Left colon (tissue), 2 donors: ENCODE results near the gene TSKU. TPM values are rescaled to one million over a fixed set of nuclear protein-coding genes. Genes with fewer than 3 reads are reported as not detected.
A peak's percentile ranks its signal among the peaks of the same experiment; 100 is the strongest.

Experiments used
- ATAC-seq: fragments of 200-7000 bp; cut with Tn5 transposase; one replicate; pipeline ENCODE4 v1.9.1; 2020; ENCODE audit warnings: mild to moderate bottlenecking, moderate library complexity
- DNase-seq, 2 donors: peaks; one replicate each; pipeline ENCODE4 v3.0.0-alpha.2; 2020
- intact Hi-C, 2 donors: fragments of 100-400 bp; cut with DNase I in 1 of 2; cut with micrococcal nuclease in 1 of 2; formaldehyde crosslinking; loops; one replicate each; pipeline versions ENCODE4 v1.11.2 to v1.14.0; 2022; cut with DNase I, micrococcal nuclease
- total RNA-seq, 2 donors: library from RNA; stranded (reverse); fragmentation: NEBNext Ultra II Directional; extraction: Animal tissue kit (Norgen Biotek cat#: 25700); gene quantifications; one replicate each; pipeline ENCODE4 v1.2.1, GENCODE V29; 2021
- donor health status: DM: no; HTN: no; CAD: no.
- donor health status: DM: yes; HTN: yes; CAD: no.

Gene TSKU
- total RNA-seq, 2 donors from 2014 or later, result 38.4 to 42.6 TPM

DNA sequence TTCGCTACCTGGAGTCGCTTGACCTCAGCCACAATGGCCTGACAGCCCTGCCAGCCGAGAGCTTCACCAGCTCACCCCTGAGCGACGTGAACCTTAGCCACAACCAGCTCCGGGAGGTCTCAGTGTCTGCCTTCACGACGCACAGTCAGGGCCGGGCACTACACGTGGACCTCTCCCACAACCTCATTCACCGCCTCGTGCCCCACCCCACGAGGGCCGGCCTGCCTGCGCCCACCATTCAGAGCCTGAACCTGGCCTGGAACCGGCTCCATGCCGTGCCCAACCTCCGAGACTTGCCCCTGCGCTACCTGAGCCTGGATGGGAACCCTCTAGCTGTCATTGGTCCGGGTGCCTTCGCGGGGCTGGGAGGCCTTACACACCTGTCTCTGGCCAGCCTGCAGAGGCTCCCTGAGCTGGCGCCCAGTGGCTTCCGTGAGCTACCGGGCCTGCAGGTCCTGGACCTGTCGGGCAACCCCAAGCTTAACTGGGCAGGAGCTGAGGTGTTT, 12.8 kb downstream of the TSKU start:
- ATAC-seq, result no peak
- DNase-seq, result no peak
- intact Hi-C loops, result loop anchor here in 1 of 2 donors (5.0 kb wide), 1 partner anchor 59 kb away; no protein-coding TSS in a partner anchor

DNA sequence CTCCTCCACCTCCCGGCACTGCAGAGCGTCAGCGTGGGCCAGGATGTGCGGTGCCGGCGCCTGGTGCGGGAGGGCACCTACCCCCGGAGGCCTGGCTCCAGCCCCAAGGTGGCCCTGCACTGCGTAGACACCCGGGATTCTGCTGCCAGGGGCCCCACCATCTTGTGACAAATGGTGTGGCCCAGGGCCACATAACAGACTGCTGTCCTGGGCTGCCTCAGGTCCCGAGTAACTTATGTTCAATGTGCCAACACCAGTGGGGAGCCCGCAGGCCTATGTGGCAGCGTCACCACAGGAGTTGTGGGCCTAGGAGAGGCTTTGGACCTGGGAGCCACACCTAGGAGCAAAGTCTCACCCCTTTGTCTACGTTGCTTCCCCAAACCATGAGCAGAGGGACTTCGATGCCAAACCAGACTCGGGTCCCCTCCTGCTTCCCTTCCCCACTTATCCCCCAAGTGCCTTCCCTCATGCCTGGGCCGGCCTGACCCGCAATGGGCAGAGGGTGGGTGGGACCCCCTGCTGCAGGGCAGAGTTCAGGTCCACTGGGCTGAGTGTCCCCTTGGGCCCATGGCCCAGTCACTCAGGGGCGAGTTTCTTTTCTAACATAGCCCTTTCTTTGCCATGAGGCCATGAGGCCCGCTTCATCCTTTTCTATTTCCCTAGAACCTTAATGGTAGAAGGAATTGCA, 13.5 kb downstream of the TSKU start:
- intact Hi-C loops, result loop anchor here in 1 of 2 donors (5.0 kb wide), 1 partner anchor 59 kb away; no protein-coding TSS in a partner anchor
- DNase-seq, result no peak
- ATAC-seq, result peak; percentile 53

DNA sequence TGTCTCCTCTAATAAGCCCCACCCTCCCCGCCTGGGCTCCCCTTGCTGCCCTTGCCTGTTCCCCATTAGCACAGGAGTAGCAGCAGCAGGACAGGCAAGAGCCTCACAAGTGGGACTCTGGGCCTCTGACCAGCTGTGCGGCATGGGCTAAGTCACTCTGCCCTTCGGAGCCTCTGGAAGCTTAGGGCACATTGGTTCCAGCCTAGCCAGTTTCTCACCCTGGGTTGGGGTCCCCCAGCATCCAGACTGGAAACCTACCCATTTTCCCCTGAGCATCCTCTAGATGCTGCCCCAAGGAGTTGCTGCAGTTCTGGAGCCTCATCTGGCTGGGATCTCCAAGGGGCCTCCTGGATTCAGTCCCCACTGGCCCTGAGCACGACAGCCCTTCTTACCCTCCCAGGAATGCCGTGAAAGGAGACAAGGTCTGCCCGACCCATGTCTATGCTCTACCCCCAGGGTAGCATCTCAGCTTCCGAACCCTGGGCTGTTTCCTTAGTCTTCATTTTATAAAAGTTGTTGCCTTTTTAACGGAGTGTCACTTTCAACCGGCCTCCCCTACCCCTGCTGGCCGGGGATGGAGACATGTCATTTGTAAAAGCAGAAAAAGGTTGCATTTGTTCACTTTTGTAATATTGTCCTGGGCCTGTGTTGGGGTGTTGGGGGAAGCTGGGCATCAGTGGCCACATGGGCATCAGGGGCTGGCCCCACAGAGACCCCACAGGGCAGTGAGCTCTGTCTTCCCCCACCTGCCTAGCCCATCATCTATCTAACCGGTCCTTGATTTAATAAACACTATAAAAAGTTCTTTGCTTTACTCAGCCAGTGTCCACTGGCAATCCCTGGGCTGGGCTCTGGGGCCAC, 14.4 kb downstream of the TSKU start:
- ATAC-seq, result no peak
- intact Hi-C loops, result loop anchor here (2.0 to 5.0 kb wide), 2 partner anchors 60 to 63 kb away; no protein-coding TSS in a partner anchor
- DNase-seq, result no peak

- no peak for DNase-seq
- intact Hi-C loops, result loop anchor here (2.0 to 5.0 kb wide), 2 partner anchors 61 to 63 kb away; no protein-coding TSS in a partner anchor
- no peak for ATAC-seq
Measured at GRCh38 chr11:76798202-76798581, 15.0 kb downstream of the TSKU start.

DNA sequence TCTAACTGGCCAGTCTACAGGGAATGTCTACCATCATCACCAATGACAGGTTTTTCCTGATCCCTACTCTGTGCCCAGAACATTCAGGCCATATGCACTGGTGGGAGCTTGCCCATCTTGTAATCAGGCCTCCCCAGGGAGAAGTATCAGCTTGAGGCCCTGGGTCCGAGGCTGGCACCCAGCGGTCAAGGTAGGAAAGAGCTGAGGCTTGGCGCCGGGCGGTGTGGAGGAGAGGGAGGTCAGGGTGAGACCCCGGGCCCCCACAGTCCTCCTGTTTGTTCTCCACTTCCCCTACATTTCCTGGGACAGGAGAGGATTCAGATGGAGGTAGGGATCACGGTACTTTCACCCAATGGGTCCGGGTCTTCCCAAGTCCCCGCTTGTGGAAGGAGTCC, 15.5 kb downstream of the TSKU start:
- ATAC-seq, result peak; percentile 7
- DNase-seq, result no peak
- intact Hi-C loops, result loop anchor here (2.0 to 5.0 kb wide), 2 partner anchors 61 to 64 kb away; no protein-coding TSS in a partner anchor

- peak; percentile 78 to 92 for DNase-seq
- intact Hi-C loops, result loop anchor here (2.0 to 5.0 kb wide), 2 partner anchors 62 to 64 kb away; no protein-coding TSS in a partner anchor
- peak; percentile 76 for ATAC-seq
Measured at GRCh38 chr11:76799066-76799804, 16.1 kb downstream of the TSKU start.

GRCh38 chr11:76800466-76801200, 17.5 kb downstream of the TSKU start:
- intact Hi-C loops, result no loop called here
- no peak for ATAC-seq

DNA sequence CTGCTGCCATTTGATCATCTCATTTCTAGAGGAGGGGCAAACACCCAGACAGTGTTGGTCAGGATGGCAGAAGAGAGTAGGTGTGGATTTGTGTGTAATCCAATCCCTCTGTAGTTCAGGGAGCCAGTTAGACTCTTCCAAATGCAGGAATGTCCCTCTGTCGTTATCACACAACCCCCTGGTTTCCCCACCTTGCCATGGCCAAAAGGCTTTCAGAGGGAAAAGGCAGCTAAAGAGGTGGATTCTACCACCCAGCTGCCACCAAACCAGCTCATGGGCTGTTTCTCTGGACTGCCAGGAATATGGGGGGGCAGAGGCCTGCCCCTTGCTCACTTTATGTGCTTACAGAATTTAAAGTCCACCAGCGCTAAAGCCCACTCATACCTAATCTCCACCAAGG, 18.1 kb downstream of the TSKU start:
- no peak for ATAC-seq
- intact Hi-C loops, result no loop called here
- no peak for DNase-seq

More at GRCh38 chr11:76800466-76801200, 17.5 kb downstream of the TSKU start:
- DNase-seq, result no peak

DNA sequence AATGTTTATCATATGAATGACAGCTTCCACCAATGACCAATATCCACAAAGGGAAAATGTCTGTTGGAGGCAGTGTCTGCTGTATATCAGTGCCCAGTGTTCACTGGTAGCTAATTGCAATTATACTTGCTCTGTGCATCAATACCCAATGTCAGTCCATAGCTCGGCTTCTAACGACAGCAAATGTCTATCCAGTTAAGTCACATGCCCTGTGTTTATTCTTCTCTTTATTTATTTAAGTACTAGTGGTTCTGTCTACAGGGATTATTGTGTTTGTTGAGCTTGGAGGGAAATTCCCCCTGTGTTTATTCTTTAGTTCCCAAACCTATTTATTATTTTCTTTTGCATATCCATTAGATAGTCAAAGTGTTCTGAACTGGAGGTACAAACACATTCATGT, 18.6 kb downstream of the TSKU start:
- intact Hi-C loops, result no loop called here
- DNase-seq, result no peak
- ATAC-seq, result no peak

DNA sequence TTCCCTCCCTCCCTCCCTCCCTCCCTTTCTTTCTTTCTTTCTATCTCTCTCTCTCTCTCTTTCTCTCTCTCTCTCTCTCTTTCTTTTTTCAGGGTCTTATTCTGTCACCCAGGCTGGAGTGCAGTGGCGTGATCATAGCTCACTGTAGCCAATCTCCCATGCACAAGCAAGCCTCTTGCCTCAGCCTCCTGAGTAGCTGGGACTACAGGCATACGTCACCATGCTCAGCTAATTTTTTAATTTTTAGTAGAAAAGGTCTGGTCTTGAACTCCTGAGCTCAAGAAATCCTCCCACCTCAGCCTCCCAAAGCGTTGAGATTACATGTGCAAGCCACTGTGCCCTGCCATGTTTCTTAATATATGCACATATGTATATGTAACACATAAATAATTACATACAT, 19.0 kb downstream of the TSKU start:
- ATAC-seq (no peak), DNase-seq (no peak)
- intact Hi-C loops, result no loop called here

GRCh38 chr11:76802621-76803020, 19.5 kb downstream of the TSKU start:
- intact Hi-C loops, result no loop called here
- ATAC-seq (no peak), DNase-seq (no peak)

DNA sequence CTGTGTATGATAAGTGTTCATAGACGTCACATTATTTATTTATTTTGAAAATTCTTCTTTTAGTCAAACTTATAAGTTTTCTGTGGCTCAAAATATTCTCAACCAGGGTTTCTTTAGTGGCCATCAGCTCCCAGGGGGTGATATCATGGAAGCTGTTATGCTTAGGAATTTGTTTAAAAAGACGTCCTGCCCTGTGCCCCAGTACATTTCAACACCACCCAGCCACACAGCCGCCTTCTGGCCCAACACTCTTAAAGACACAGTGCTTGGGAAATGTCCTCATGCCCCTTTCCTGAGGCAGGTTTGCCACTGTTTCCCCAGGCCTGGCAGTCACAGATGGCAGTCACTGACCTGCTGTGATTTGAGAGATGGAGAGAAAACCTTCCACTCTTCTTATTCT, 19.9 kb downstream of the TSKU start:
- intact Hi-C loops, result no loop called here
- DNase-seq (peak in 1 of 2 donors; percentile 10), ATAC-seq (no peak)

DNA sequence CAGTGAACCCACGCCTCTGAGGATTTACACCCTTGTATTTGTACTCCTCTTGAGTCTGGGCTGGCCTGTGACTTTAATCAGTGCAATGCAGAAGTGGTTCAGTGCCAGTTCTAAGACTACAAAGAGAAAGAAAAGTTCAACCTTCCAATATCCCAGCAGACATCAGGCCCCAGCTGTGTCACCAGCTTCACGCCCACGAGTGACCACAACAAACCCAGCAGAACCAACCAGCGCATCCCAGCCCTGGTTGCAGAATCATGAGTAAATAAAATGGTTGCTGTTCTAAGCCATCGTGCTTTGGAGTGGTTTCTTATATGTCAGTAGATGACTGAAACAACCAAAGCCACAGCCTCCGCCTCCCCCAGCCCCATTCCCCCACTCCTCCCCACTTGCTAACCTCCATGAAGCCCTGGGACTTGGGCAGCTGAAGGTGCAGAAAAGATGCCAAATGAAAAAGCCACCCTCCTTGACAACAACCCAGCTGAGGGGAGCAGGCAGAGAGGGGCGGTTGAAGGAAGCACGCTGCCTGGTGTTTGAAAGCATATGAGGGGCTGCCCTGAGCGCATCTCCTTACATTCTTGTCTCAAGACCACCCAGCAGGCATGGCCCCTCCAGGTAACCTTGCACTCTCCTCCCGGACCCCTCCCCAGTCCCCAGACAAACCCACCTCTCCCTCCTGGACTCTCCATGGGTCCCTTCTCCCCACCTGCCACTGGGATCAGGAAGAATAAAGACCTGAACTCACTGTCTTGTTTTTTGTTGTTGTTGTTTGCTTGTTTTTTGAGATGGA, 20.9 kb downstream of the TSKU start:
- ATAC-seq (no peak), DNase-seq (peak in 1 of 2 donors; percentile 3)
- intact Hi-C loops, result no loop called here

DNA sequence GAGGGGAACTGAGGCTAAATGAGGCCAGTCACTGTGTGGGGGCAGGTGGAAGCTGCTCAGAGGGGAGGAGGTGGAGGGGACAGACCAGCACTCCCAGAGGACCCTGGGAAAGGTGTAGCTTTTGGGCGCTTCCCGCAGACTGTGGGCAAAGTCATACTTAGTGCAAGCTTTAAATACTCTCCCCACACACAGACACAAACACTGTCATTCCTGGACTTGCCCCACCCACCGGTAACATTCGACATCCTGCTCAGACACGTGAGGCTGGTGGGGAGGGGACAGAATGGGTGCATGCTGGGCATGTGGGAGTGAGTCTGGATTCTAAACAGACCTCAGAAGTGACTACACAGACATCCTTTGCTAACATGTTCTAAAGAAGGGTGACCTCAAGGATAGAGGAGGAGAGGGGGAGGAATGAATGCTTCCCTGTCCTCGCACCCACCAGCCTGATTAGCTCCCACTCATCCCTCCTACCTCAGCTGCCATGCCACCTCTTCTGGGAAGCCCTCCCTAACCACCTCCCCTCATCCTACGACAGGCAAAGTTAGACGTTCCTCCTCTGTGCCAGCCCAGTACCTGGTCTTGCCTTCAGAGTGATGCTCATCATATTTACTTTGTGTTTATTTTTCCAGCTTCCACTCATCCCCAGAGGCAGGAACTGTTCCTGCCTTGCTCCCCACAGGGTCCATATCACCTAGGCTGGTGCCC, 22.2 kb downstream of the TSKU start:
- peak in 1 of 2 donors; percentile 22 for DNase-seq
- peak; percentile 36 for ATAC-seq
- intact Hi-C loops, result loop anchor here in 1 of 2 donors (5.0 kb wide), 1 partner anchor 112 kb away; no protein-coding TSS in a partner anchor

DNA sequence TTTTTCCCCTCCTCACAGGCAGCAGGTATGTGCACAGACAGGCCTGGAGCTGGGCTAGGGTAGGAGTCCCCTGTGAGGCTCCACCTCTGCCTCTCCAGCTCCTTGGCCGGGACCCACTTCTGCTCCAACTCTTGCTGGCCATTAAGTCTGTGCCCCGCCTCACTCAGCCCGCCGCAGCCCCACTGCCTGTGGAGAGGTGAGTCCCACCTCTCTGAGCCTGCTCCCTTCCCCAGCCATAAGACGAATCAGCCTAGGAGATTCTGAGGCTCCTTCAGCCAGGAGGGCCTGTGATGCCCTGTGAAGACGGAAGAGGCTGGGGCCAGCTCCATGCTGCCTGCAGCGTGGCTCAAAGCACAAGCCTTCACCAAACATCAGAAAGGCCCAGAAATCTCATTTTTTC, 23.0 kb downstream of the TSKU start:
- intact Hi-C loops, result loop anchor here in 1 of 2 donors (5.0 kb wide), 1 partner anchor 111 kb away; no protein-coding TSS in a partner anchor
- ATAC-seq (no peak), DNase-seq (peak in 1 of 2 donors; percentile 2)

DNA sequence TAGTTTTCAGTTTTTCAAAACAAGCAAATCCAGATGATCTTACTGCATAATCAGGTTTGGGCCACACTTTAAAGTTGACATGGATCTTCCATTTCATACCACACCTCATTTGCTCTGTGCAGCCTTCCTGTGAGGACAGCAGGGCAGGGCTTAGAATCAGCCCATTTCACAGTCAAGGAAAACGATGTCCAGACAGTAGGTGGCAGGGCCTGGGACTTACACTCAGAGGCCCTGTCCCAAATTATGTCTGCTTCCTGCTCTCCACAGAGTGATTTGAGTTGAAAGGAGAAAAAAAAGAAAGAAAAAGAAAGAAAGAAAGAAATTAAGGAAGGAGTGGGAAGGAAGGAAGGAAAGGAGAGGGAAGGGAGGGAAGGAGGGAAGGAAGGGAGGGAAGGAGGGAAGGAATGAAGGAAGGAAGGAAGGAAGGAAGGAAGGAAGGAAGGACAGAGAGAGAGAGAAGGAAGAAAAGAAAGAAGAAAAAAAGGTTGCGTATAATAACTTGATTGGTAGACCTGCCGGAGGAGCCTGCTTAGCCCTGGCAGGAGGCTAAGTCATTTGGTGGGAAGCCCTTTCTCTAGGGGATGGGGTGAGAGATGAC, 23.6 kb downstream of the TSKU start:
- ATAC-seq (peak; percentile 1), DNase-seq (peak in 1 of 2 donors; percentile 0)
- intact Hi-C loops, result loop anchor here in 1 of 2 donors (5.0 kb wide), 1 partner anchor 111 kb away; no protein-coding TSS in a partner anchor
